HL-60 (cell line): Measurements from ENCODE around the gene SDF4.

Source experiments
- CTCF ChIP-seq: IDR thresholded peaks from one replicate; pipeline ENCODE4 v1.5.1; 2011; ENCODE audit warnings: low read length, control low read depth, inconsistent platforms; ENCODE audit not compliant: insufficient read depth
- GABPA ChIP-seq: IDR thresholded peaks from 2 replicates; pipeline ENCODE4 v1.6.1; 2012; ENCODE audit warnings: low read depth
- POLR2AphosphoS5 ChIP-seq: IDR thresholded peaks from 2 replicates; pipeline ENCODE4 v1.6.1; 2012; ENCODE audit warnings: low read depth
- REST ChIP-seq: IDR thresholded peaks from 2 replicates; pipeline ENCODE4 v1.6.1; 2012; ENCODE audit warnings: low read depth; ENCODE audit not compliant: insufficient replicate concordance
- SPI1 ChIP-seq: IDR thresholded peaks from 2 replicates; pipeline ENCODE4 v1.6.1; 2012; ENCODE audit warnings: low read depth, mild to moderate bottlenecking, borderline replicate concordance

- TF ChIP-seq CTCF = no peak
- TF ChIP-seq POLR2AphosphoS5 = no peak
- no peak for TF ChIP-seq REST
- TF ChIP-seq GABPA = no peak
- TF ChIP-seq SPI1 = no peak
Observed at GRCh38 chr1:1217621-1218523, 13.9 kb downstream of the SDF4 start.
